NCI-H526 treated with DMSO at 0.1 percent for 48 hours (cell line): ENCODE data around the gene LEO1.

Experiments
- DNase-seq: peaks from one replicate; lab custom pipeline; 2025; lab: John Stamatoyannopoulos, UW

Gene LEO1

DNA sequence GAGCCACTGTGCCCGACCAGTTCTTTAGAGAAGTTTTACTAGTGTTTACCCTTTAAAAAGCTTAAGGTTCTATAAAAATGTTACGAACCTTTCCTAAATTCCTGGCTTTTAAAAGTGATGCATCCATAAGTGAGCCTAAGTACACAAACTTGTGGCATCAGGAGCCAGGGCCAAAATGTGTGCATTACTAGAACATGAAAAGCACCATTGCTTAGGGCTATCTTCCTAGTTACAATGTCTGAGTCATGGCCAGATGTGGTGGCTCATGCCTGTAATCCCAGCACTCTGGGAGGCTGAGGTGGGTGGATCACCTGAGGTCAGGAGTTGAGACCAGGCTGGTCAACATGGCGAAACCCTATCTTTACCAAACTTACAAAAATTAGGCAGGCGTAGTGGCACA is 39.9 kb downstream of the LEO1 start:
- no peak for DNase-seq

DNA sequence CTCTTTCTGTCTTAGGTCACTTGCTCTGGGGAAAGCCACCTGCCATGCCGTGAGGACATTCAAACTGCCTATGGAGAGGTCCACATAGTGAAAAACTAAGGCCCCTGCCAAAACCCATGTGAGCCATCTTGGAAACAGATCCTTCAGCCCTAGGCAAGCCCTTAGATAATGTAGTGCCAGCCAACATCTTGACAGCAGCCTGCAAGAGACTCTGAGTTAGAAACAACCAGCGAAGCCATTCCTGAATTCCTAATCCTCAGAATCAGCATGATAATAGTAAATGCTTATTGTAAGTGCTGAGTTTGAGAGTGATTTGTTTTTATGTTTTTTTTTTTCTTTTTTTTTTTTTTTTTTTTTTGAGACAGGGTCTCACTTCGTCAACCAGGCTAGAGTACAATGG is 40.6 kb downstream of the LEO1 start:
- no peak for DNase-seq

DNA sequence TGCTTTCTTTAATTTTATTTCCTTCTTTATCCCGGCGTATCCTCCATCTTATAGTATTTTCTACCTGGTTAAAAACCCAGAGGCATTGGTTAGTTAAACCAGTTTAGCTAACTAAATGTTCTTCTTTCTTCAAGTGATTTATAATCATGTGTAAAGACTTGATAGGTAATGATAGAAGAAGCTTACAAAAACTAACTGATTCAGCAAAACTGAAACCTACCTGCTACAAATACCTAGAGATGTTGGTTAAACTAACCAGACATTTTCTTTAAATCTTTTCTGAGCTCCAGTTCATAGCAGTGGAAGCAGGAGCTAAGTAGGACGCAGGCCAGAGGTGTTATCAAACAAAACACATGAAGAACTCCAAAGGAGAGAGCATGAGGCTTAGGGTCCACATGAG is 44.8 kb downstream of the LEO1 start:
- no peak for DNase-seq

DNA sequence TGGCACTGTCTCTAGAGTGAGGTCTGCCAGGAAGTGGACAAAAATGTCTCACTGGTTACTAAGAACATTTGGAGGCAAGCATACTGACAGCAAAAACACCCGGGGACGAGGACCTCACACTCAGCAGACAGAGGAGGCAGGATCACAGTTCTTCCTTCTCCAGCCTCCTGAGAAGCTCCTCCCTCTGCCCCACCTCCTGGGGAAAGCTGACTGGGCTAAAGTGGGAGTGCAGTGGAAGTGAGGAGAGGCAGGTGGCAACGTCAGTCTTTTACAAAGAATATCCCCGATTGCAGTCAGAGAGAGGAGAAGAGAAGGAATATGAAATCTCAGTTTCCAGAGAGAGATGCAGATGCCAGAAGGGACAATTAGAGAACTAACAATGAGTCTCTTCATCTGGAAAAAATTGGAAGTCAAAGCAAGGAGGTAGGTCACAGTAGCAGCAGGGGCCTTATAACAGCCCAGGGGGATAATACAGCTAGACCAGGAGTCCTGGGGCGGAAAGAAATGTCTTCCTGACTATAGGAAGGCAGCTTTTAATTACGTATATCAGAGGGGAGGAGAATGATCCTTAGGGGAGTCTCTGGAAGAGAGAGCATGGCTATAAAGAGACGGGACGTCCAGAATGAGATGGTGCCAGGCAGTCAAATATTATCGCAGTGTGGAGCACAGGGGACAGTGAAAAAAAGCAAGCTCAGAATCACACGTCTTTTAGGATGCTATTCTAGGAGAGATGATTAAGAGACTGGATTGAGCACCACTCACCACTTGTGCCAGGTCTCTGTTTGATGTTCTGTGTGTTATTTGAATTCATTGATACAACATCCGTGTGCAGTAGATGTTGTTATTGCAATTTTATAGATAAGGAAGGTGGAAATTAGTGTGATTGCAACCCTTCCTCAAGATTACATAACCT is 47.2 kb downstream of the LEO1 start:
- DNase-seq, result no peak

DNA sequence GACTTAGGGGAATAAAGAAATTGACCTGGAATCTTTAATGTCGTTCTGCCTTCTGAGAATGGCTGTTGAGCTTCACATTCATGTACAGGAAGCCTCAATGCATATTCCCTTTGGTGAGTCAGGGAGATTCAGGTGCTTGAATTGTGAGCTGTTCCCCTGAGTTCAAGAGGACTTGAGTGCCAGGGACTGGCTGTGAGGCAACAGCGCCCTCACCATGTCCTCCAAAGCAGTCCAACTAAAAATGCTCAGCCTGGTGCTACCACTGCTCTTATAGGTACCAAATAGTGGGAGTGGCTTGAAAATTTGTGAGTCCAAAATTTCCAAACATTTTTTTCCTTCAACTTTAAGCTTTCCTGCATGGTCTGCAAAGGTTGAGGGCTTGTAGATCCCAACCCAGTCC is 54.1 kb downstream of the LEO1 start:
- no peak for DNase-seq

DNA sequence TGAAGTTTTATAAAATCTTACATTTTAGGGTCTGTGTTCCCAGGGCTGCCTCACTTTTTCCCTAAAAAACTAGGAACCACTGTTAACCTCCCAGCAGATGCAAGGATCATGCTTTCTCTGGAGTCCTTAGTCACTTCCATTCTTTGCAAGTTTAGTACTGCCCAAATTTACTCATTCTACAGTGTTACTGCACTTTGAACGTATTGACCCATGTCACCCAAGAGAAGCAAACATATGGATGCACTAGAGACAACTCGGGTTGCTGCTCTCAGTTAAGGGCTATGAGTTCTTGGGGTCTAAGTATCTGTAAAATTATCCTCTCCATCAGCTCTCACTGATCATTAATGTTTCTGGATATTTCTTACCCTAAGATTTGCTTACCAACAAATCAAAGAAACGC is 59.0 kb downstream of the LEO1 start:
- no peak for DNase-seq

DNA sequence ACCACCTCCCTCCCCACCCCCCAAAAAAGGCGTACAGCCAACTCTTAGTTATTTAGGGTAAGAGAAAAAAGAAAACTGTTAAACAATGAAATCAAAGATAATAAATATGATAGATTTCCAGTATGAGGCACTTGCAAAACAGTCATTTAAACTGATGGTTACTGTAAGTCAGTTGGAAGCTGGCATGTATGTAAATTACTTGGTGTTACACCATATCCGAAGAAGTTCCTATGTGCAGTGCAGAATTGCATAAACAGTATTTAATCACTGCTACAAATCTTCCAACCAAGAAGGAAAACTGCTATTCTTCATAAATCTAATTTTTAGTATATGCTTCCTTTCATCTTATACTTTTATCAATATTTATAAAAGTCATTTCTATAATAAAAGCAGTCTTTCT is 62.0 kb downstream of the LEO1 start:
- DNase-seq, result no peak

DNA sequence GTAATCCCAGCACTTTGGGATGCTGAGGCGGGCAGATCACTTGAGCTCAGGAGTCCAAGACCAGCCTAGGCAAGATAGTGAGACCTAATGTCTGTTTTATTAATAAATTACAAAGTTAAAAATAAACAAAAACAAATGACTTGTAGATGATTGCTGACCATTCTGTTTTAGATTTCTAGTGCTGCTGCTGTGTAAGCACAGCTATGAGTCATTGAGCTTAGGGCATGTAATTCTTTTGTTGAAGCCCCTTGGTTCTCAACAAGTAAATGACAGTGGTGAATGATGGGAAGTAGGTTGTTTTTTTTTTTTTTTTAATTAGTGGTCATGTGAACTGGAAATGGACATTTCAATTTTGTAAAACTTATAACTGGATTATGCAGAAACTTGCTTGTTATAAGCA is 63.3 kb downstream of the LEO1 start:
- no peak for DNase-seq

DNA sequence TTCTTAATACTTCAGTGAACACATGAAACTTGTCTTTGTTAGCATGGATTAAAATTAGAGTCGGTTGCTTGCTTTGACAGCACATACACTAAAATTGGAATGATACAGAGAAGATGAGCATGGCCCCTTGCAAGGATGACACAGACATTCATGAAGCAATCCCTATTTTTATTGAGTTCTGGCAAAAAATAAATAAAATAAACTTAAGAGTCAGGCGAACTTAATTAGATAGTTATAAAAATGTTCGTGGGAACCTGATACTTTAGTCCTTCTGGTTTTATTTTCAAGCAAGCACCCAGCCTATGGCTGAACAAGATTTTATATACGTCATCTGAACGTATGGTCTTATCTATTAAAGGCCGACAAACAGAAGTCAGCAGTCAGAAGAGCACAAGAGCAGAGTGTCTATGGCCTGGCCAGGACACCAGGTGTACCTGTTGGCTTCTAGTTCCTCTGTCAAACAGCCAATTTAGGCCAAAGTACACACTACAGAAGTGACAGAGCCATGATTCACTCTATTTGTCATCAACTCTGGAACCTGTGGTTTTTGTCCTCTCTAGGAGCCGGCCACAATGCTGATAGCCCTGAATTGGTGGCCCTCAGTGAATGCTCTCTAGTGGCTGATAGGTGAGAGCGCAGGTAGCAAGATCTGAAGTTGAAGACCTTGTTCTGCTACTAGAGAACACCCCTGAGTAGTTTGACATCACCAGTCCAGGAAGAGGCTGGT is 64.3 kb downstream of the LEO1 start:
- DNase-seq, result no peak

DNA sequence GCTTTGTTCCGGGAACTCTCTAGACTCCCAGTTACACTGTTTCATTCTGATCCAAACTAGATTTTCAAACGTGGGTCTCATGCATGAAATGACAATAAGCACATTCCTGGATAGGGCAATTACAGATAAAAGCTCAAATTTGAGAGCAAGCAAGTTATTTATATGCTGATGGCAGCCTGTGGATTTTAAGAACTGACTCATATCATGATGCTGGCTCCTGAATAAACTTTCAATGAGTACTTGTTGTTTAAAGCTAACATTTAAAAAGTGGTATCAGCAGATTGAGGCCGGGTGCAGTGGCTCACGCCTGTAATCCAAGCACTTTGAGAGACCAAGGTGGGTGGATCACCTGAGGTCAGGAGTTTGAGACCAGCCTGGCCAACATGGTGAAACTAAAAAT is 66.6 kb downstream of the LEO1 start:
- DNase-seq, result no peak

DNA sequence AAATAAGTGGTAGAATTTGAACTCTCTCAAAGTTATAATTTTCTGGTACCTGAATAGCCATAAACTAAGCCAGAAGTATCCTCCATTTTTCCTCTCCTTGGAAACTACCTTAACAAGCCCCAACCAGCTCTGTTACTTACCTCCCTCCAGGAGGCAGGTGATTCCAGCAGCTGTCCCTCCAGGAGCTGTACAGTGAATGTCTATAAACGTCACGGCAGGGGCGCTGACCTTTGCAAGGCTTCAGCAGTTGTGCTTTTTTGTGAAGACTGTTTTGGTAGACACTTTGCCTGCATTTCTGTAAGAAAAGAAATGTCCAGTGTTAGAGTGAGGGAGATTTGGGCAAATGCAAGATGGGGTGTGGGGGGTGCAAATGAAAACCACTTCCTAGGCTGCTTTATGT is 67.2 kb downstream of the LEO1 start:
- DNase-seq, result no peak

DNA sequence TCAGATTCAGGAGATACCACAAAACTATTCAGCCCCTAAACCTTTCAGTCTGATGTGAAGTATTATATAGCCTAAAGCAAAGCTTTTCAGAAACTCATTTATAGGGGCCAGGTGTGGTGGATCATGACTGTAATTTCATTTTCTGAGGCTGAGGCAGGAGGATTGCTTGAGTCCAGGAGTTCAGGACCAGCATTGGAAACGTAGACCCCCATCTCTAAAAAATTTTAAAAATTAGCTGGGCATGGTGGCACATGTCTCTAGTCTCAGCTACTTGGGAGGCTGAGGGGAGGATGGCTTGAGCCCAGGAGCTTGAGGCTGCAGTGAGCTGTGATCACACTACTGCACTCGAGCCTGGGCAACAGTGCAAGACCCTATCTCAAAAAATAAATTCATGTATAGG is 82.1 kb downstream of the LEO1 start:
- no peak for DNase-seq

DNA sequence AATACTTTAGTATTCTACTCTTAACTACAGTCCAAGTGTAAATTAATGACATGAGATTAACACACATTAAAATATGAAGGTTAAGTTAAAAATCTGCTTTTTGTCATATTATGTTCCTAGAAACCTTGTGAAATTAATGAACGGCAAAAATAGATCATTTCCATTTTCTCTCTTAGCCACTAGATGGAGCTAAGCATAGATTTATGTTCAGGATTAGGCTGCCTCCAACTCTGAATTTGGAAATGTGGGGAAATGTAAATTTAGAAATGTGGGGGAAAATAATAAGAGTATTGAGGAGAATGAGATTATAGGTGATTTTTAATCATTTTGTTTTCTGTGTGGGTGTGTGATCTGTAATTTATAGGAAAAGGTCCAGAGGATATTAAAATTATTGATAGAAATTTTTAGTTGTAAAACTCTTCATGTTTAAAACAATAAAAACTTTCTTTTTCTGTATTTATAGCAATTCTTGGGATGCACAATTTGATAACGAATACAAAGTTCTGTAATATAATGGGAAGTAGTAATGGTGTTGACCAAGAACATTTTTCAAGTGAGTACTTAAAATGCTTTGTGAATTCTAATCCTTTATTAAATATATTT is 82.9 kb downstream of the LEO1 start:
- DNase-seq, result no peak
